Uterus (tissue), 2 donors: ENCODE results near the gene ZNF146.

ENCODE experiments used
- POLR2A ChIP-seq, 2 donors: fragments of 450-650 bp; IDR thresholded peaks; one replicate each; pipeline ENCODE4 v1.6.1; 2016; ENCODE audit warnings: antibody characterized with exemption in 2 of 2, mild to moderate bottlenecking in 1 of 2, moderate library complexity in 1 of 2
- TF ChIP-seq, protein P1 (sequence below), 4 experiments: fragments of 200-600 bp in 2 of 4; fragments of 450-650 bp in 2 of 4; sonication (generic) in 2 of 4; IDR thresholded peaks; one replicate each; pipeline ENCODE4 v1.5.1; 2016 to 2019; ENCODE audit warnings: antibody characterized with exemption in 4 of 4, mild to moderate bottlenecking in 2 of 4, moderate library complexity in 1 of 4

- TF ChIP-seq, protein P1, sequence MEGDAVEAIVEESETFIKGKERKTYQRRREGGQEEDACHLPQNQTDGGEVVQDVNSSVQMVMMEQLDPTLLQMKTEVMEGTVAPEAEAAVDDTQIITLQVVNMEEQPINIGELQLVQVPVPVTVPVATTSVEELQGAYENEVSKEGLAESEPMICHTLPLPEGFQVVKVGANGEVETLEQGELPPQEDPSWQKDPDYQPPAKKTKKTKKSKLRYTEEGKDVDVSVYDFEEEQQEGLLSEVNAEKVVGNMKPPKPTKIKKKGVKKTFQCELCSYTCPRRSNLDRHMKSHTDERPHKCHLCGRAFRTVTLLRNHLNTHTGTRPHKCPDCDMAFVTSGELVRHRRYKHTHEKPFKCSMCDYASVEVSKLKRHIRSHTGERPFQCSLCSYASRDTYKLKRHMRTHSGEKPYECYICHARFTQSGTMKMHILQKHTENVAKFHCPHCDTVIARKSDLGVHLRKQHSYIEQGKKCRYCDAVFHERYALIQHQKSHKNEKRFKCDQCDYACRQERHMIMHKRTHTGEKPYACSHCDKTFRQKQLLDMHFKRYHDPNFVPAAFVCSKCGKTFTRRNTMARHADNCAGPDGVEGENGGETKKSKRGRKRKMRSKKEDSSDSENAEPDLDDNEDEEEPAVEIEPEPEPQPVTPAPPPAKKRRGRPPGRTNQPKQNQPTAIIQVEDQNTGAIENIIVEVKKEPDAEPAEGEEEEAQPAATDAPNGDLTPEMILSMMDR (IDR thresholded peaks at IDR 0.05): no peak
- TF ChIP-seq POLR2A (IDR thresholded peaks at IDR 0.05): no peak
Observed at GRCh38 chr19:36207605-36208252, 7.2 kb upstream of the ZNF146 start.
